GM23338 (cell line): ENCODE measurements around the gene CYSRT1. TPM values are rescaled to one million over a fixed set of nuclear protein-coding genes. Genes with fewer than 3 reads are reported as not detected.
A peak's percentile ranks its signal among the peaks of the same experiment; 100 is the strongest.

Experiments used
- ATAC-seq: fragments of 200-7000 bp; cut with Tn5 transposase; 3 replicates; pipeline ENCODE4 v1.9.1; 2020
- DNase-seq: peaks from one replicate; pipeline ENCODE4 v3.0.0-alpha.2; 2015; ENCODE audit warnings: low spot score
- H2AFZ ChIP-seq: fragments of 200-600 bp; sonication (generic); 2 replicates; pipeline ENCODE4 v1.8.0; 2016; ENCODE audit warnings: antibody characterized with exemption, mild to moderate bottlenecking, moderate library complexity
- H3F3A ChIP-seq: fragments of 200-600 bp; sonication (generic); replicated peaks from 2 replicates; pipeline ENCODE4 v1.8.0; 2017; ENCODE audit warnings: antibody characterized with exemption, mixed run types, low read depth
- H3K27ac ChIP-seq: fragments of 200-600 bp; sonication (generic); 2 replicates; pipeline ENCODE4 v1.6.1; 2016; ENCODE audit warnings: low read depth
- H3K27me3 ChIP-seq: fragments of 200-600 bp; sonication (generic); 2 replicates; pipeline ENCODE4 v1.8.0; 2016; ENCODE audit warnings: mild to moderate bottlenecking, mixed run types, moderate library complexity; ENCODE audit not compliant: insufficient read depth
- H3K36me3 ChIP-seq: fragments of 200-600 bp; sonication (generic); 2 replicates; pipeline ENCODE4 v1.8.0; 2016; ENCODE audit warnings: mild to moderate bottlenecking; ENCODE audit not compliant: insufficient read depth
- H3K4me1 ChIP-seq: fragments of 200-600 bp; sonication (generic); 2 replicates; pipeline ENCODE4 v1.8.0; 2016; ENCODE audit warnings: mild to moderate bottlenecking, moderate library complexity; ENCODE audit not compliant: insufficient read depth
- H3K4me2 ChIP-seq: fragments of 200-600 bp; sonication (generic); 2 replicates; pipeline ENCODE4 v1.7.1; 2017; ENCODE audit warnings: mixed run types
- H3K4me3 ChIP-seq: fragments of 200-600 bp; sonication (generic); 2 replicates; pipeline ENCODE4 v1.6.1; 2016; ENCODE audit warnings: mixed run types
- H3K79me2 ChIP-seq: fragments of 200-600 bp; sonication (generic); replicated peaks from 2 replicates; pipeline ENCODE4 v1.8.0; 2017; ENCODE audit warnings: mild to moderate bottlenecking; ENCODE audit not compliant: insufficient read depth
- H3K9me2 ChIP-seq: fragments of 200-600 bp; sonication (generic); 2 replicates; pipeline ENCODE4 v1.8.0; 2017; ENCODE audit not compliant: insufficient read depth
- H4K20me1 ChIP-seq: fragments of 200-600 bp; sonication (generic); replicated peaks from 2 replicates; pipeline ENCODE4 v1.8.0; 2017; ENCODE audit warnings: mild to moderate bottlenecking; ENCODE audit not compliant: insufficient read depth
- H3K27ac Mint-ChIP-seq: 2 replicates; pipeline ENCODE4 v1.8.0; 2020; ENCODE audit warnings: inconsistent platforms, mild to moderate bottlenecking, moderate library complexity, mixed read lengths
- H3K27me3 Mint-ChIP-seq: 3 replicates; pipeline ENCODE4 v1.8.0; 2022; ENCODE audit warnings: low read depth, mild to moderate bottlenecking, moderate library complexity, mixed read lengths, inconsistent platforms; ENCODE audit not compliant: insufficient read depth, poor library complexity
- H3K36me3 Mint-ChIP-seq: 3 replicates; pipeline ENCODE4 v1.8.0; 2021; ENCODE audit warnings: low read depth, mild to moderate bottlenecking, inconsistent platforms, moderate library complexity, mixed read lengths
- H3K4me1 Mint-ChIP-seq: 3 replicates; pipeline ENCODE4 v1.8.0; 2020; ENCODE audit warnings: mild to moderate bottlenecking, inconsistent platforms, mixed read lengths
- H3K4me3 Mint-ChIP-seq: 3 replicates; pipeline ENCODE4 v1.8.0; 2021; ENCODE audit warnings: moderate library complexity, mild to moderate bottlenecking, inconsistent platforms, mixed read lengths
- H3K9me3 Mint-ChIP-seq: 3 replicates; pipeline ENCODE4 v1.8.0; 2020; ENCODE audit warnings: moderate library complexity, mild to moderate bottlenecking, inconsistent platforms, mixed read lengths
- CTCF ChIP-seq, 2 experiments: fragments of 200-600 bp in 1 of 2; sonication (generic) in 1 of 2; conservative IDR thresholded peaks; 2 replicates each; pipeline versions ENCODE4 v1.5.1 to v1.6.1; 2016 to 2017; ENCODE audit warnings: antibody characterized with exemption in 2 of 2, low read depth in 2 of 2, mild to moderate bottlenecking in 2 of 2, moderate library complexity in 1 of 2
- EZH2 ChIP-seq: fragments of 200-600 bp; sonication (generic); IDR thresholded peaks from one replicate; pipeline ENCODE4 v1.8.0; 2017; ENCODE audit warnings: antibody characterized with exemption, mild to moderate bottlenecking, low read depth; ENCODE audit not compliant: unreplicated experiment
- JUNB ChIP-seq: IDR thresholded peaks from one replicate; pipeline ENCODE4 v1.6.1; 2016; ENCODE audit warnings: antibody characterized with exemption; ENCODE audit not compliant: unreplicated experiment
- NANOG ChIP-seq: IDR thresholded peaks from 2 replicates; pipeline ENCODE4 v1.6.1; 2016; ENCODE audit warnings: antibody characterized with exemption, borderline replicate concordance
- REST ChIP-seq: IDR thresholded peaks from one replicate; pipeline ENCODE4 v1.6.1; 2018; ENCODE audit warnings: antibody characterized with exemption; ENCODE audit not compliant: unreplicated experiment
- polyA plus RNA-seq: library from polyadenylated mRNA; unstranded; fragments of >200 nt; fragmentation: Nextera tagmentation; extraction: Ambion mirVana; gene quantifications from 2 replicates; pipeline ENCODE4 v1.2.1, GENCODE V29; 2016
- total RNA-seq: library from RNA; depleted of rRNA; stranded (reverse); fragments of >200 nt; shearing (Covaris generic); gene quantifications from 2 replicates; pipeline ENCODE4 v1.2.3, GENCODE V29; 2014

CYSRT1 gene
- total and polyA plus RNA-seq, 2 experiments from 2014 or later, result 2.0 to 3.2 TPM

- ATAC-seq, result no peak
- no peak overlapping the region for H2AFZ ChIP-seq
Observed at GRCh38 chr9:137241490-137242268, 16.7 kb downstream of the CYSRT1 start.

More at GRCh38 chr9:137241490-137242268, 16.7 kb downstream of the CYSRT1 start:
- Histone ChIP-seq H3K4me1 (peaks cover 27% of the 10 kb centered on the region; the same call in 1 of the 2 replicates), H3K79me2 (peaks cover 29% of the 10 kb centered on the region), H3K36me3 (no peaks in the 10 kb centered on the region), H3K4me3 (peak overlapping the region; percentile 89), H3F3A (0 out of 2 replicates have a peak, but pooled peaks cover 29% of the 10 kb centered on the region), H4K20me1 (peaks cover 16% of the 10 kb centered on the region), H3K4me2 (peak overlapping the region; percentile 90), H3K27ac (no peak overlapping the region; the same call in 1 of the 2 replicates), H3K27me3 (no peaks in the 10 kb centered on the region), H3K9me2 (no peaks in the 10 kb centered on the region)
- peak overlapping the region; percentile 86 for H3K4me3 Mint-ChIP-seq
- H3K9me3 Mint-ChIP-seq, result no peaks in the 10 kb centered on the region
- DNase-seq, result no peak
- peaks cover 39% of the 10 kb centered on the region for H3K4me1 Mint-ChIP-seq
- H3K27me3 Mint-ChIP-seq, result peaks cover 29% of the 10 kb centered on the region
- H3K36me3 Mint-ChIP-seq, result peaks cover 31% of the 10 kb centered on the region
- no peak for TF ChIP-seq NANOG
- TF ChIP-seq EZH2, result no peak
- TF ChIP-seq JUNB, result no peak
- TF ChIP-seq REST, result no peak
- no peak for TF ChIP-seq CTCF (conservative IDR thresholded peaks at IDR 0.05; ENCODE audit: low read depth in 2 of 2)
- peak overlapping the region; percentile 72; the same call in 1 of the 2 replicates for H3K27ac Mint-ChIP-seq
